ENCODE measurements around the gene DNAH17. TPM values are rescaled to one million over a fixed set of nuclear protein-coding genes. Genes with fewer than 3 reads are reported as not detected.

DNAH17 gene
- total RNA-seq, 1 experiment from 2014 or later: 0.69 TPM

DNA sequence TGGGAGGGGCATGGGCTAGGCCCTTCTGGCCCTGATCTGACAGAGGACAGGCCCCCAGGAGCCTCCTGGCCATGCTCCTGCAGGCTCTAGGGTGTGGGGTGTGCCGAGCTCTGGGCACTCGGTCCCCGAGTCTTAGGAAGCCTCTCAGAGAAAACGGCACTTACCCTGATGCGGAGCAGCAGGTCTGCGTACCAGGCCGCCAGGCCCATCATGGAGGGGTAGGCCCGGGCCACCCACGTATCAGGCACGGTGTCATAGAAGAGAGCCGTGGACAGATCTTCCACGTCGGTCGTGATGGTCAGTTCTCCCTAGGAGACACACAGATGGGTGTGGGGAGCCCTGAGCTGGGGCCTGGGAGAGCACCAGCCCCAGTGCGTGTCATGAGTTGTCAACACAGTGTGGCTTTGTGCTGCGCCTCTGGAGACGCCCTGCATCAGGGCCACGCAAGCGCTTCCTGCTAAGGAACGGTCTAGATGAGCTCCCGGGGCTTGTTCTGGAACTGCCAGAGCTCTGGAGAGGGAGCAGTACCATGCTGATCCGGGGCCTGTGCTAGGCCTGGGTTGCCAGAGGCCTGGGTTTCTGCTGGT, 150.8 kb downstream of the DNAH17 start:
- H3K36me3 ChIP-seq (ENCODE audit: control insufficient read depth in 1 of 2, insufficient read depth in 2 of 2, low read length in 2 of 2): peaks cover 24 to 42% of the 10 kb centered on the region in 2 experiments; a peak in 3 of 4 replicates
- BruUV-seq (replicated peaks): no TSS peak
- ATAC-seq: no peak
- no peaks in the 10 kb centered on the region for H3K9me3 ChIP-seq (ENCODE audit: control insufficient read depth in 1 of 2, insufficient read depth in 1 of 2, low read depth in 1 of 2, low read length in 2 of 2)
- H3K79me2 ChIP-seq (ENCODE audit: insufficient read depth, low read length): peaks cover 8% of the 10 kb centered on the region; the same call in 1 of the 2 replicates
- CTCF ChIA-PET: no interaction called here
- POLR2A ChIA-PET: no interaction called here
- no peak overlapping the region for H3K4me3 ChIP-seq (replicated peaks in 1 of 2; ENCODE audit: low read depth in 1 of 2, low read length in 2 of 2)
- RAD21 ChIA-PET (ENCODE audit: low non-redundant PET in 1 of 2, low total read pairs in 2 of 2, uncharacterized antibody in 2 of 2, unreplicated experiment in 2 of 2): no interaction called here
- DNase-seq (ENCODE audit: low read depth, low spot score): no peak
- H3K9me2 ChIP-seq (ENCODE audit: insufficient read depth): no peaks in the 10 kb centered on the region
- H3K9ac ChIP-seq (ENCODE audit: low read length): no peak overlapping the region
- no peaks in the 10 kb centered on the region for H4K20me1 ChIP-seq (ENCODE audit: insufficient read depth)
- H3K4me2 ChIP-seq (ENCODE audit: low read length): no peak overlapping the region
- intact Hi-C loops (cut with micrococcal nuclease): loop anchor here (10.0 kb wide), 2 partner anchors 312 to 342 kb away; no protein-coding TSS in a partner anchor
- no peak overlapping the region for H3K27ac ChIP-seq (ENCODE audit: low read depth, low read length)
- H3K27me3 ChIP-seq (ENCODE audit: insufficient read depth, low read length): no peaks in the 10 kb centered on the region
- TF ChIP-seq FOSL1 (IDR thresholded peaks at IDR 0.05; ENCODE audit: low read depth) (no peak), ZFX (IDR thresholded peaks at IDR 0.05) (no peak), TCF7L2 (IDR thresholded peaks at IDR 0.05; ENCODE audit: borderline replicate concordance, extremely low read depth, insufficient read depth, insufficient read length) (no peak), SP1 (IDR thresholded peaks at IDR 0.05; ENCODE audit: low read depth) (no peak), EZH2phosphoT487 (IDR thresholded peaks at IDR 0.05; ENCODE audit: borderline replicate concordance) (no peak)
- TF ChIP-seq, protein P1, sequence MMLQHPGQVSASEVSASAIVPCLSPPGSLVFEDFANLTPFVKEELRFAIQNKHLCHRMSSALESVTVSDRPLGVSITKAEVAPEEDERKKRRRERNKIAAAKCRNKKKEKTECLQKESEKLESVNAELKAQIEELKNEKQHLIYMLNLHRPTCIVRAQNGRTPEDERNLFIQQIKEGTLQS (IDR thresholded peaks at IDR 0.05): no peak
- TF ChIP-seq, protein P2, sequence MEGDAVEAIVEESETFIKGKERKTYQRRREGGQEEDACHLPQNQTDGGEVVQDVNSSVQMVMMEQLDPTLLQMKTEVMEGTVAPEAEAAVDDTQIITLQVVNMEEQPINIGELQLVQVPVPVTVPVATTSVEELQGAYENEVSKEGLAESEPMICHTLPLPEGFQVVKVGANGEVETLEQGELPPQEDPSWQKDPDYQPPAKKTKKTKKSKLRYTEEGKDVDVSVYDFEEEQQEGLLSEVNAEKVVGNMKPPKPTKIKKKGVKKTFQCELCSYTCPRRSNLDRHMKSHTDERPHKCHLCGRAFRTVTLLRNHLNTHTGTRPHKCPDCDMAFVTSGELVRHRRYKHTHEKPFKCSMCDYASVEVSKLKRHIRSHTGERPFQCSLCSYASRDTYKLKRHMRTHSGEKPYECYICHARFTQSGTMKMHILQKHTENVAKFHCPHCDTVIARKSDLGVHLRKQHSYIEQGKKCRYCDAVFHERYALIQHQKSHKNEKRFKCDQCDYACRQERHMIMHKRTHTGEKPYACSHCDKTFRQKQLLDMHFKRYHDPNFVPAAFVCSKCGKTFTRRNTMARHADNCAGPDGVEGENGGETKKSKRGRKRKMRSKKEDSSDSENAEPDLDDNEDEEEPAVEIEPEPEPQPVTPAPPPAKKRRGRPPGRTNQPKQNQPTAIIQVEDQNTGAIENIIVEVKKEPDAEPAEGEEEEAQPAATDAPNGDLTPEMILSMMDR (IDR thresholded peaks at IDR 0.05 in 2 of 3, conservative IDR thresholded peaks at IDR 0.05 in 1 of 3; ENCODE audit: borderline replicate concordance in 1 of 3, insufficient read depth in 1 of 3, low read depth in 2 of 3, low read length in 2 of 3): no peak
- TF ChIP-seq, protein P3, sequence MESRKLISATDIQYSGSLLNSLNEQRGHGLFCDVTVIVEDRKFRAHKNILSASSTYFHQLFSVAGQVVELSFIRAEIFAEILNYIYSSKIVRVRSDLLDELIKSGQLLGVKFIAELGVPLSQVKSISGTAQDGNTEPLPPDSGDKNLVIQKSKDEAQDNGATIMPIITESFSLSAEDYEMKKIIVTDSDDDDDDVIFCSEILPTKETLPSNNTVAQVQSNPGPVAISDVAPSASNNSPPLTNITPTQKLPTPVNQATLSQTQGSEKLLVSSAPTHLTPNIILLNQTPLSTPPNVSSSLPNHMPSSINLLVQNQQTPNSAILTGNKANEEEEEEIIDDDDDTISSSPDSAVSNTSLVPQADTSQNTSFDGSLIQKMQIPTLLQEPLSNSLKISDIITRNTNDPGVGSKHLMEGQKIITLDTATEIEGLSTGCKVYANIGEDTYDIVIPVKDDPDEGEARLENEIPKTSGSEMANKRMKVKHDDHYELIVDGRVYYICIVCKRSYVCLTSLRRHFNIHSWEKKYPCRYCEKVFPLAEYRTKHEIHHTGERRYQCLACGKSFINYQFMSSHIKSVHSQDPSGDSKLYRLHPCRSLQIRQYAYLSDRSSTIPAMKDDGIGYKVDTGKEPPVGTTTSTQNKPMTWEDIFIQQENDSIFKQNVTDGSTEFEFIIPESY (IDR thresholded peaks at IDR 0.05; ENCODE audit: extremely low read depth, insufficient replicate concordance, low read length): no peak
- no peak overlapping the region for H2AFZ ChIP-seq (ENCODE audit: low read depth, low read length, poor library complexity, severe bottlenecking)
- no peaks in the 10 kb centered on the region for H3K4me1 ChIP-seq (ENCODE audit: control insufficient read depth in 1 of 2, insufficient read depth in 2 of 2, low read length in 2 of 2)

Measured in HCT116 (cell line).